Activated CD8-positive, alpha-beta memory T cell treated with anti-CD3 and anti-CD28 coated beads for 4 hours (primary cell): ENCODE results near the gene RABGAP1L.
"Not testable (repeated sequence)": the region's sequence is repeated elsewhere in the genome, so short reads cannot be mapped to it uniquely, and the experiment has no call there.

ENCODE experiments used
- DNase-seq, 2 donors: peaks; one replicate each; pipeline ENCODE4 v3.0.0-alpha.2; 2020; ENCODE audit warnings: low read depth in 2 of 2

The RABGAP1L gene

DNA sequence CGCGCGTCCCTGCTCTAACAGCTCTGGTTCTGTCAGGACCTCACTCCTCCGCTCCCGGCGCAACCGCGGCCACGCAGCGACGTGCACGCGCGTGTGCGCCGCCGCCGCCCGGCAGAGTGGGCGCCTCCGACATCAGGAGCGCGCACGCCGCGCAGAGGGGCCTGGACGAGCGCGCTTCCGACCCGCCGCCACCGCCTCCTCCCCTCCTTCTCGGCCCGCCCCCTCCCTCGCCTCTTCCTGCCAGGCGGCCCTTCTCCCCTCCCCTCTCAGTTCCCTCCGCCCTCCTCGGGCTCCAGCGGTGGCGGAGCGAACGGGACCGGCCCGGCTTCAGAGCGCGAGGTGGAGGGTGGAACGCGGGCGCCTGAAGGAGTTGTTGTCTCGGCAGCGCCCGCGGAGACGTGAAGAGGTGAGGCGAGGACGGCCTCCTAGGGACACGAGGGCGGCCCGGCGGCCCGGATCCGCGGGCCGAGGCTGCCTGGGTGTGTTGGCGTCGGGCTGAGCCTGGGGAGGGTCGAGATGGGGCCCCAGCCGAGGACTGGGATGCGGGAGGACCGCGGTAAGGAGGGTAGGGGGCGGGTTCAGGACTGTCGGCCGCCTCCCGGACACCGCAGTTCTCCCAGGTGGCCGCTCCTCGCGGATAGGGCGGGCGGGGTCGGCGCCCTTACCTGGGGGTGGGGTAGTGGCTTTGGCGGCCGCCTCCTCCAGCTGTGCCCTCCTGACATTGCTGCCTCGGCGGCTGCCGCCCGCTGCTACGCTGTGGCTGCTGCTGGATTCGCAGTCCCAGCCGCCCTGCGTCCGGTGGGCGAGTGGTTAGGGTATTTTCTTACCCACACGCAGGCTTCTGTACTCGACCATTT is at the start of gene RABGAP1L:
RABGAP1L (plus strand) TSS at position 269 of the 857 bp plus-strand sequence.
- peak; percentile 86 to 89 for DNase-seq

- no peak for DNase-seq
Measured at GRCh38 chr1:174110053-174110452, 49.3 kb upstream of the RABGAP1L start.

GRCh38 chr1:174112489-174113162 is 46.7 kb upstream of the RABGAP1L start:
- DNase-seq: no peak

GRCh38 chr1:174114106-174114505 is 45.2 kb upstream of the RABGAP1L start:
- no peak for DNase-seq

GRCh38 chr1:174114788-174115448 is 44.4 kb upstream of the RABGAP1L start:
- DNase-seq: no peak

DNA sequence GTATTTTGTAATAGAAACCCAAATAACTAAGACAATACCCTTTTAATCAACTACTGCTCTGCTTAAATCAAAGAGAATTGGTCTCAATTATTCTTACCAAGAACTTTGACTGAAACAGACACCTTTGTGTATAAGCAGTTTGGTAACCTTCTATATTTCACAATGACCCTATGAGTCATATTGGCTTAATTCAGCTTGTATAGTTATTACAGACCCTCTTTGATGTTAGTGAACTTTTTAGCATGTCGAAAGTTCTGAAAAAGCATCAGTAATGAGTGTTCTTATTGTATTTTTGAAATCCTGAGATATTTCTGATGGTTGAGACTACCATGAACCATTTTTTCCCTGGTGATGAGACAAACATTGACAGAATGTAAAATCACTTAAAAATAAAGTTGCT is 43.3 kb upstream of the RABGAP1L start:
- no peak for DNase-seq

DNA sequence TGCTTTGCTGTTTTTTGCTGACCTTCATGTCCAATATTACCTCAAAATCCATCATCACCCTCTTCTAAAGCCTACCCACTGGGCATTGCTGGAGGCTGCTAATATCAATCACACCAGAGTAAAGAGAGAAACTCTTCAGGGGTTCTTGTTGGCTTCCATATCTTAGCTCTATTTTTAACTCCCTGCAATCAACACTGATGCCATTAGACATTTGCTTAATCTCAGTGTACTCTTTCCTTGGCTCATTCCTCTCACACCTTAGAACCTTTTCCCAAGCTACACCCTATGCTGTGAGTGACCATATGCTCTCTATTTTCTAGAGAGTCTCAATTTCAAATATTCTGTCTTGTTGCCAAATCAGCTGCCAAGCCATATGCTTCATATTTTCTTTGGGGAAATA is 40.6 kb upstream of the RABGAP1L start:
- DNase-seq: no peak

DNA sequence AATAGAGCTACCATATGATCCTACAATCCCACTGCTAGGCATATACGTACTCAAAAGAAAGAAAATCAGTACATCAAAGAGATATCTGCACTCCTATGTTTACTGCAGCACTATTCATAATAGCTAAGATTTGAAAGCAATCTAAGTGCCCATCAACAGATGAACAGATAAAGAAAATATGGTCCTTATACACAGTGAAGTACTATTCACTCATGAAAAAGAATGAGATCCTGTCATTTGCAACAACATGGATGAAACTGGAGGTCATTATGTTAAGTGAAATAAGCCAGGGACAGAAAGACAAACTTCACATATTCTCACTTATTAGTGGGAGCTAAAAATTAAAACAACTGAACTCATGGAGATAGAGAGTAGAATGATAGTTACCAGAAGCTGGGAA is 37.0 kb upstream of the RABGAP1L start:
- not testable (repeated sequence) for DNase-seq

DNA sequence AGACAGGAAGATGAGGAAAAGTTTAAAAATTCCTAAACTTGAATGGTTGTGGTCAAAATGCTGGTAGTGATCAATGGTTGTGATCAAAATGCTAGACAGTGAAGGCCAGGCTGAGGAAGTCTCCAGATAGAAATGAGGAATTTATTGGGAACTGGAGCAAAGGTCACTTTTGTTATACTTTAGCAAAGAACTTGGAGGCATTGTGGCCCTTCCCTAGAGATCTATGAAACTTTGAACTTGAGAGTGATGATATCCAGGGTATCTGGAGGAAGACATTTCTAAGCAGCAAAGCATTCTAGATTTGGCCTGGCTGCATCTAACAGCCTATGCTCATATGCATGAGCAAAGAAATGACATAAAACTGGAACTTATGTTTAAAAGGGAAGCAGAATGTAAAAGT is 35.5 kb upstream of the RABGAP1L start:
- no peak for DNase-seq

DNA sequence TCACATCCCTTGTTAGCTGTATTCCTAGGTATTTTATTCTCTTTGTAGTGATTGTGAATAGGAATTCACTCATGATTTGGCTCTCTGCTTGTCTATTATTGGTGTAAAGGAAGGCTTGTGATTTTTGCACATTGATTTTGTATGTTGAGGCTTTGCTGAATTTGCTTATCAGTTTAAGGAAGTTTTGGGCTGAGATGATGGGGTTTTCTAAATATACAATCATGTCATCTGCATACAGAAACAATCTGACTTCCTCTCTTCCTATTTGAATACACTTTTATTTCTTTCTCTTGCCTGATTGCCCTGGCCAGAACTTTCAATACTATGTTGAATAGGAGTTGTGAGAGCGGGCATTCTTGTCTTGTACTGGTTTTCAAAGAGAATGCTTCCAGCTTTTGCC is 32.1 kb upstream of the RABGAP1L start:
- not testable (repeated sequence) for DNase-seq

GRCh38 chr1:174131032-174131638 is 28.2 kb upstream of the RABGAP1L start:
- DNase-seq: no peak

- no peak for DNase-seq
Measured at GRCh38 chr1:174134003-174134659, 25.2 kb upstream of the RABGAP1L start.

DNA sequence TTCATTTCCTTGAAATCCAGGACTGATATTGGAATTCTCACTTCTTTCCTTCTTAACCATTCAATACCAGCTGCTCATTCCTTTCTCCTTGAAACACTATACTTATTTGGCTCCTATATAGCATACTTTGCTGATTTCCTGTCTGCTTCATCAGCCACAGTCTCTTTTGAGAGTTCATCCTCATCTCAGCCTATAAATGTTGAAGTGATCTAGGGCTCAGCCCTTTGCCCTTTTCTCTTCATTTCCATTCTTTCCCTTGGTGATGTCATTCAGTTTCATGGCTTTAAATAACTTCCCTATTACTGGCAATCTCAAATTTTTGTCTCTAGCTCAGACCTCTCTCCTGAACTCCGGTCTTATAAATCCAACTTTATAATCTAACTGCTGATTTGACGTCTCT is 24.1 kb upstream of the RABGAP1L start:
- DNase-seq: no peak

DNA sequence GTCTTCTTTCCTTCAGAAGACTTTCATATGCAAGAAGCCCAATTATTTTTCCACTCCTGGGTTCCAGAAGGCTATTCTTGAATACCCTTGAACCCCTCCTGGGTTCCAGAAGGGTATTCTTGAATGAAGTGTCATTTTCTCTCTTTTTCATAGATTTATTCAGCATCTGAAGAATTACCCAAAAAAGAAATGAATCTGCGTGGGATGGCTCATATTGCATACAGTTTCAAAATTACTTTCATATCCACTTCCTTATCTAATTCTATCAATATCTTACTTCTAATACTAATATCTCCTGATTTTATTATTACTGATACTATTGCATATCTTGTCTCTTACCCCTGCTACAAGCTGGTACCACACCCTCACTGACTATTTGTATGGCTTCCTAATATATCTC is 22.6 kb upstream of the RABGAP1L start:
- DNase-seq: no peak

GRCh38 chr1:174142836-174143235 is 16.5 kb upstream of the RABGAP1L start:
- no peak for DNase-seq

DNA sequence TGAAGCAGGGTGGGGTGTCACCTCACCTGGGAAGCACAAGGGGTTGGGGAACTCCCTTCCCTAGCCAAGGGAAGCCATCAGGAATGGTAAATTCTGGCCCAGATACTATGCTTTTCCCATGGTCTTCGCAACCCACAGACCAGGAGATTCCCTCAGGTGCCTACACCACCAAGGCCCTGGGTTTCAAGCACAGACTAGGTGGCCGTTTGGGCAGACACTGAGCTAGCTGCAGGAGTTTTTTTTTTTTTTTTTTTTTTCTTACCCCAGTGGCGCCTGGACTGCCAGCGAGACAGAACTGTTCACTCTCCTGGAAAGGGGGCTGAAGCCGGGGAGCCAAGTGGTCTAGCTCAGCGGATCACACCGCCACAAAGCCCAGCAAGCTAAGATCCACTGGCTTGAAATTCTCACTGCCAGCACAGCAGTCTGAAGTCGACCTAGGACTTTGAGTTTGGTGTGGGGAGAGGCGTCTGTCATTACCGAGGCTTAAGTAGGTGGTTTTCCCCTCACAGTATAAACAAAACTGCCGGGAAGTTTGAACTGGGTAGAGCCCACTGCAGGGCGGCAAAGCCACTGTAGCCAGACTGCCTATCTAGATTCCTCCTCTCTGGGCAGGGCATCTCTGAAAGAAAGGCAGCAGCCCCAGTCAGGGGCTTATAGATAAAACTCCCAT is 15.5 kb upstream of the RABGAP1L start:
- not testable (repeated sequence) for DNase-seq

DNA sequence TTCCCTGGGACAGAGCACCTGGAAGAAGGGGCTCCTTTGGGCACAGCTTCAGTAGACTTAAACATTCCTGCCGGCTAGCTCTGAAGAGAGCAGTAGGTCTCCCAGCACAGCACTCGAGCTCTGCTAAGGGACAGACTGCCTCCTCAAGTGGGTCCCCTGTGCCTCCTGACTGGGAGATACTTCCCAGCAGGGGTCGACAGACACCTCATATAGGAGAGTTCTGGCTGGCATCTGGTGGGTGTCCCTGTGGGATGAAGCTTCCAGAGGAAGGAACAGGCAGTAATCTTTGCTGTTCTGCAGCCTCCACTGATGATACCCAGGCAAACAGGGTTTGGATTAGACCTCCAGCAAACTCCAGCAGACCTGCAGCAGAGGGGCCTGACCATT is 14.9 kb upstream of the RABGAP1L start:
- DNase-seq: not testable (repeated sequence)

DNA sequence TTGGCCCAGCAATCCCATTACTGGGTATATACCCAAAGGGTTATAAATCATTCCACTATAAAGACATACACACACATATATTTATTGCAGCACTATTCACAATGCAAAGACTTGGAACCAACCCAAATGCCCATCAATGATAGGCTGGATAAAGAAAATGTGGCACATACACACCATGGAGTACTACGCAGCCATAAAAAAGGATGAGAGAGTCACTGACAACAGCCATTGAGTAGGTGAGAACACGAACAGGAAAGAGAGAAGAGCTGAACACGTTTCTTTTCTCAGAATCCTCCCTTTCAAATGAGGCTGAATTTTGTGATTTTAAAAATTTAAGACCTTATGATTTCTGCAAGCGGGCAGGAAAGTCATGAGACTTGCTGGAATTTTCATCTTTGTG is 10.1 kb upstream of the RABGAP1L start:
- DNase-seq: no peak

DNA sequence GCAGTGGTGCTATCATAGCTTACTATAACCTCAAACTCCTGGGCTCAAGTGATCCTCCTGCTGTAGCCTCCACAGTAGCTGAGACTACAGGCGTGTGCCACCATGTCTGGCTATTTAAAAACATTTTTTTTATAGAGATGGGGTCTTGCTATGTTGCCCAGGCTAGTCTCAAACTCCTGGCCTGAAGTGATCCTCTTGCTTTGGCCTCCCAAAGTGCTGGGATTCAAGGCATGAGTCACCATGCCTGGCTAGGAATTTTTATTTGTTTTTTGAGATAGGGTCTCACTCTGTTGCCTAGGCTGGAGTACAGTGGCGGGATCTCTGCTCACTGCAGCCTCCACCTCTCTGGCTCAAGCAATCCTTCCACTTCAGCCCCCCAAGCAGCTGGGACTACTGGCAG is 8.8 kb upstream of the RABGAP1L start:
- DNase-seq: no peak

DNA sequence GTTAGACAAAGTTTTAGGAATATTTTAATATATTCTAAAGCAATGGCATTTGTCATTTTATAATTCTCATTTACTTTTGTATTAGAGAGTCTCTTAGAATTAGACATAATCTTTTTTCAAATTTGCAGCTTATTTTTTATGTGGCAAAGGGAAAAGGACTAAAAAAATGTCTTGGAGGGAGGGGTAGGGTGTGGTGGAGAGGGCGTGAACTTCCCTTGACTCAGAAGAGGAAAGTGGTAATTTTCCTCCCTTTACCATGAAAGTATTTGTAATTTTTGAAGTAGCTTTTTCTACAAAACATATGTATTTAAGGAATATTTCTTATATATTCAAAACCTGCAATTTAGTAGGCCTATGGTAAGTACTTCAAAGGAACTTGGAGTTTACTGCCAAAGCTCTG is 6.9 kb upstream of the RABGAP1L start:
- DNase-seq: no peak
